ENCODE results near the gene IWS1. TPM values are rescaled to one million over a fixed set of nuclear protein-coding genes. Genes with fewer than 3 reads are reported as not detected.

Gene IWS1
- total and polyA plus RNA-seq, 9 of the 15 experiments (the other 6 are each of a cell fraction or from before 2014, with no cell fraction given) = 20.8 to 67.2 (median 46.6) TPM

- TF ChIP-seq MYC (IDR thresholded peaks at IDR 0.05; ENCODE audit: low read depth, low read length) (no peak), MYC (CRISPR knock-in tag; IDR thresholded peaks at IDR 0.05; ENCODE audit: borderline replicate concordance, low read depth) (no peak), ZFP1 (CRISPR knock-in tag; IDR thresholded peaks at IDR 0.05) (no peak), BRD4 (IDR thresholded peaks at IDR 0.05) (no peak), ESRRB (CRISPR knock-in tag; IDR thresholded peaks at IDR 0.05; ENCODE audit: borderline replicate concordance) (no peak), SUPT5H (IDR thresholded peaks at IDR 0.05) (no peak)
These were observed 35.1 kb upstream of the IWS1 start (continued) for GRCh38 chr2:127561371-127561770.

- Histone ChIP-seq H3K27me3 (ENCODE audit: control insufficient read depth in 2 of 2, insufficient read depth in 2 of 2, low read length in 2 of 2) (peaks cover 34 to 65% of the 10 kb centered on the region in 2 experiments), H3K9me1 (ENCODE audit: control insufficient read depth, insufficient read depth, low read length) (no peaks in the 10 kb centered on the region), H2AFZ (ENCODE audit: low read depth, low read length) (no peak overlapping the region), H3K27ac (ENCODE audit: extremely low read depth, low read depth, low read length) (no peak overlapping the region), H4K20me1 (replicated peaks; ENCODE audit: control insufficient read depth, insufficient read depth, low read length) (no peaks in the 10 kb centered on the region), H3K36me3 (ENCODE audit: control insufficient read depth, insufficient read depth, low read length) (no peaks in the 10 kb centered on the region), H3K4me2 (ENCODE audit: insufficient read depth, low read length) (no peak overlapping the region), H3K79me2 (ENCODE audit: control insufficient read depth, insufficient read depth, low read length) (no peaks in the 10 kb centered on the region), H3K4me1 (replicated peaks in 1 of 2; ENCODE audit: control insufficient read depth in 2 of 2, insufficient read depth in 2 of 2, low read length in 2 of 2) (0 out of 5 replicates have a peak, but pooled peaks cover 0 to 3% of the 10 kb centered on the region in 2 experiments), H3K9me3 (replicated peaks; ENCODE audit: control insufficient read depth, insufficient read depth, low read depth, low read length) (no peaks in the 10 kb centered on the region), H3K4me3 (no peak overlapping the region), H3K9ac (ENCODE audit: insufficient read depth in 1 of 2, low read depth in 2 of 2, low read length in 2 of 2) (no peak overlapping the region)
- ChIA-PET POLR2A (no interaction called here), CTCF (ENCODE audit: low intra/inter-chr PET ratio) (no interaction called here)
- in situ Hi-C loops (cut with MboI) (no loop called here), intact Hi-C loops (cut with micrococcal nuclease) (no loop called here)
- BruUV-seq (replicated peaks) = no TSS peak
- no peak for FAIRE-seq
- no peak for DNase-seq (ENCODE audit: extremely low read depth in 1 of 4, low spot score in 3 of 4)
- no peak for ATAC-seq
- 3% methylated on average over 5 of the region's 5 CpGs for WGBS (ENCODE audit: insufficient coverage, low coverage, missing lambda C conversion rate)
- TF ChIP-seq ZSCAN32 (CRISPR knock-in tag; IDR thresholded peaks at IDR 0.05) = no peak
- TF ChIP-seq, protein P1, sequence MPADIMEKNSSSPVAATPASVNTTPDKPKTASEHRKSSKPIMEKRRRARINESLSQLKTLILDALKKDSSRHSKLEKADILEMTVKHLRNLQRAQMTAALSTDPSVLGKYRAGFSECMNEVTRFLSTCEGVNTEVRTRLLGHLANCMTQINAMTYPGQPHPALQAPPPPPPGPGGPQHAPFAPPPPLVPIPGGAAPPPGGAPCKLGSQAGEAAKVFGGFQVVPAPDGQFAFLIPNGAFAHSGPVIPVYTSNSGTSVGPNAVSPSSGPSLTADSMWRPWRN (IDR thresholded peaks at IDR 0.05; ENCODE audit: low read depth) = no peak
- no peak for TF ChIP-seq ZNF174 (CRISPR knock-in tag; IDR thresholded peaks at IDR 0.05)
- TF ChIP-seq, protein P2, sequence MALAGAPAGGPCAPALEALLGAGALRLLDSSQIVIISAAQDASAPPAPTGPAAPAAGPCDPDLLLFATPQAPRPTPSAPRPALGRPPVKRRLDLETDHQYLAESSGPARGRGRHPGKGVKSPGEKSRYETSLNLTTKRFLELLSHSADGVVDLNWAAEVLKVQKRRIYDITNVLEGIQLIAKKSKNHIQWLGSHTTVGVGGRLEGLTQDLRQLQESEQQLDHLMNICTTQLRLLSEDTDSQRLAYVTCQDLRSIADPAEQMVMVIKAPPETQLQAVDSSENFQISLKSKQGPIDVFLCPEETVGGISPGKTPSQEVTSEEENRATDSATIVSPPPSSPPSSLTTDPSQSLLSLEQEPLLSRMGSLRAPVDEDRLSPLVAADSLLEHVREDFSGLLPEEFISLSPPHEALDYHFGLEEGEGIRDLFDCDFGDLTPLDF (CRISPR knock-in tag; IDR thresholded peaks at IDR 0.05) = no peak
- TF ChIP-seq SREBF1 (IDR thresholded peaks at IDR 0.05; ENCODE audit: borderline replicate concordance, low read depth, low read length) = no peak
- TF ChIP-seq ZNF354B (CRISPR knock-in tag; IDR thresholded peaks at IDR 0.05) = no peak
- no peak for TF ChIP-seq FOSL1 (tag; conservative IDR thresholded peaks at IDR 0.05)
- no peak for TF ChIP-seq ZNF408 (CRISPR knock-in tag; IDR thresholded peaks at IDR 0.05; ENCODE audit: low read depth)
- TF ChIP-seq ZNF551 (CRISPR knock-in tag; IDR thresholded peaks at IDR 0.05) = no peak
- no peak for TF ChIP-seq TAF7 (tag; IDR thresholded peaks at IDR 0.05)
- TF ChIP-seq TCF7 (IDR thresholded peaks at IDR 0.05; ENCODE audit: borderline replicate concordance) = no peak
- no peak for TF ChIP-seq CHCHD3 (CRISPR knock-in tag; IDR thresholded peaks at IDR 0.05)
- TF ChIP-seq PBX2 (CRISPR knock-in tag; IDR thresholded peaks at IDR 0.05; ENCODE audit: low read depth) = no peak
- TF ChIP-seq PBX2 (tag; conservative IDR thresholded peaks at IDR 0.05; ENCODE audit: low read depth) = no peak
- no peak for TF ChIP-seq ZNF282 (CRISPR knock-in tag; IDR thresholded peaks at IDR 0.05)
These were observed 34.6 kb upstream of the IWS1 start for GRCh38 chr2:127560931-127561280.
